GM12878 (cell line): ENCODE results near the gene TARDBP. TPM values are rescaled to one million over a fixed set of nuclear protein-coding genes. Genes with fewer than 3 reads are reported as not detected.

ENCODE experiments used
- ATF3 ChIP-seq: IDR thresholded peaks from 2 replicates; pipeline ENCODE4 v1.6.1; 2011; ENCODE audit warnings: low read depth, mild to moderate bottlenecking, low read length, moderate library complexity, borderline replicate concordance; ENCODE audit errors: extremely low read depth
- CBFB ChIP-seq: IDR thresholded peaks from 2 replicates; pipeline ENCODE4 v1.6.1; 2016; ENCODE audit warnings: antibody characterized with exemption, low read depth
- CHD2 ChIP-seq: IDR thresholded peaks from 2 replicates; pipeline ENCODE4 v1.6.1; 2011; ENCODE audit warnings: low read depth, low read length, improper control_type of control experiment, borderline replicate concordance
- DPF2 ChIP-seq: fragments of 450-650 bp; IDR thresholded peaks from 2 replicates; pipeline ENCODE4 v1.6.1; 2017; ENCODE audit warnings: mild to moderate bottlenecking
- EED ChIP-seq: sonication (generic); IDR thresholded peaks from 2 replicates; pipeline ENCODE4 v1.6.1; 2016; ENCODE audit warnings: antibody characterized with exemption, low read depth
- HDGF ChIP-seq: fragments of 450-650 bp; IDR thresholded peaks from 2 replicates; pipeline ENCODE4 v1.6.1; 2016; ENCODE audit warnings: antibody characterized with exemption
- MLLT1 ChIP-seq: fragments of 450-650 bp; IDR thresholded peaks from 2 replicates; pipeline ENCODE4 v1.6.1; 2016; ENCODE audit warnings: mild to moderate bottlenecking
- NFIC ChIP-seq: IDR thresholded peaks from 2 replicates; pipeline ENCODE4 v1.6.1; 2012; ENCODE audit warnings: low read depth, mild to moderate bottlenecking, inconsistent platforms, low read length, moderate library complexity
- NKRF ChIP-seq: fragments of 450-650 bp; conservative IDR thresholded peaks from 2 replicates; pipeline ENCODE4 v1.6.1; 2017; ENCODE audit warnings: mild to moderate bottlenecking, moderate library complexity
- NR2C1 ChIP-seq: fragments of 450-650 bp; IDR thresholded peaks from 2 replicates; pipeline ENCODE4 v1.6.1; 2017; ENCODE audit warnings: antibody characterized with exemption, mild to moderate bottlenecking, moderate library complexity
- PAX5 ChIP-seq: IDR thresholded peaks from 2 replicates; pipeline ENCODE4 v1.6.1; 2011; ENCODE audit warnings: low read depth, low read length, borderline replicate concordance
- SIX5 ChIP-seq: IDR thresholded peaks from 2 replicates; pipeline ENCODE4 v1.6.1; 2011; ENCODE audit warnings: mild to moderate bottlenecking, low read depth, low read length, moderate library complexity; ENCODE audit not compliant: severe bottlenecking
- TAF1 ChIP-seq: IDR thresholded peaks from 2 replicates; pipeline ENCODE4 v1.6.1; 2011; ENCODE audit warnings: mild to moderate bottlenecking, low read depth, low read length, borderline replicate concordance
- TCF3 ChIP-seq: IDR thresholded peaks from 2 replicates; pipeline ENCODE4 v1.6.1; 2012; ENCODE audit warnings: low read depth, mild to moderate bottlenecking, low read length, borderline replicate concordance; ENCODE audit not compliant: insufficient read depth
- TCF7 ChIP-seq: IDR thresholded peaks from 2 replicates; pipeline ENCODE4 v1.6.1; 2014; ENCODE audit warnings: antibody characterized with exemption, borderline replicate concordance
- ZNF24 ChIP-seq: fragments of 450-650 bp; IDR thresholded peaks from 2 replicates; pipeline ENCODE4 v1.6.1; 2017; ENCODE audit warnings: antibody characterized with exemption, mild to moderate bottlenecking
- polyA plus RNA-seq, 11 experiments: library from polyadenylated mRNA; depleted of rRNA in 4 of 11; unstranded in 6 of 11; stranded (reverse) in 5 of 11; fragments of >200 nt; fragmentation: Nextera tagmentation in 4 of 11; fragmentation: Illumina TruSeq in 1 of 11; extraction: Ambion mirVana in 4 of 11; extraction: Trizol in 1 of 11; gene quantifications; 1 replicate in 1 of 11; 2 replicates in 10 of 11; pipeline versions ENCODE4 v1.2.1 to v1.2.3, GENCODE V29; 2011 to 2016; ENCODE audit warnings: inconsistent platforms in 2 of 11, missing spikeins in 2 of 11, low read depth in 1 of 11
- total RNA-seq, 4 experiments: library from RNA; depleted of rRNA in 3 of 4; stranded (reverse); fragments of >200 nt in 3 of 4; fragmentation: Illumina TruSeq in 1 of 4; extraction: Trizol in 1 of 4; gene quantifications; 2 replicates each; pipeline versions ENCODE4 v1.2.1 to v1.2.3, GENCODE V29; 2013 to 2021
- TF ChIP-seq, protein P1 (sequence below): fragments of 450-650 bp; IDR thresholded peaks from 2 replicates; pipeline ENCODE4 v1.6.1; 2014; ENCODE audit warnings: mild to moderate bottlenecking
- TF ChIP-seq, protein P2 (sequence below): fragments of 450-650 bp; IDR thresholded peaks from 2 replicates; pipeline ENCODE4 v1.6.1; 2017; ENCODE audit warnings: mild to moderate bottlenecking, moderate library complexity
- TF ChIP-seq, protein P3 (sequence below): IDR thresholded peaks from 2 replicates; pipeline ENCODE4 v1.6.1; 2011; ENCODE audit warnings: low read depth, low read length, improper control_type of control experiment, borderline replicate concordance

Gene TARDBP
- total and polyA plus RNA-seq, 10 of the 15 experiments (the other 5 are each of a cell fraction or from before 2014, with no cell fraction given): 55.6 to 318 (median 192) TPM

DNA sequence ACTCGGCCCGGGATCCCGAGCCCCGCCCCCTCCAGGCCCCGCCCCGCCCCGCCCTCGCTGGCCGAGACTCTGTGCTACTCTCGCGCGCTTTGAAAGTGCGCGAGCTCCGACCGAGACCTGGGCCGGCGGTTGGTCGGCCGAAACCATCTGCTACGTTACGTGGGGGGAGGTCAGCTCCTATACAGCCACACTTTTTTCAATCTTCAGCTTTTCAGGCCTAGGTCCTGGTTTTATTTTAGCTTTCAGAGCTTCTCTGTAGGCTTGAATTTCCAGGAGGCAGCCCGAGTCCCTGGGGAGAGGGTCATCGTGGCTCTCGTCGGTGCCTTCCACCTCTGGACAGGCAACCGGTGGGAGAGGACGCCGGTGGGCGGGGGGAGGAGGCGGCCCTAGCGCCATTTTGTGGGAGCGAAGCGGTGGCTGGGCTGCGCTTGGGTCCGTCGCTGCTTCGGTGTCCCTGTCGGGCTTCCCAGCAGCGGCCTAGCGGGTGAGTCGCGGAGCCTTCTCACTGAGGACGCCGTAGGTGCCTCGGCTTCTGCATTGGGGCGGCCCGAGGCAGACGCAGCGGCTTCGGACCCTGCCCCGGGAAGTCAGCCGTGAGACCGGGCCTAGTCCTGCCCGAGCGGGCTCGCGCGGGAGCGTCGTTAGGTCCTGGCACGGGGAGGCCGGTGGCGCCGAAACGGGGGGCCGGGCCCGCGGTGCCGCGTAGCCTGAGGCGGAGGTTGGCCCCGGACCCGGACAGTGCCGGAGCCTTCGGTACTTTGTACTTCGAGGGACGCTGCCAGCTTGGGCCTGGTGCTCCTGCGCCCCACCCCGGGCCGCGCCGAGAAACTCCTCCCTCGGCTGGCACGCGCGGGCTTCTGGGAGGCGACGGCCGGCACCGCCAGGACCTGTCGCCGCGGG is at the start of gene TARDBP (continued):
- TF ChIP-seq, protein P1, sequence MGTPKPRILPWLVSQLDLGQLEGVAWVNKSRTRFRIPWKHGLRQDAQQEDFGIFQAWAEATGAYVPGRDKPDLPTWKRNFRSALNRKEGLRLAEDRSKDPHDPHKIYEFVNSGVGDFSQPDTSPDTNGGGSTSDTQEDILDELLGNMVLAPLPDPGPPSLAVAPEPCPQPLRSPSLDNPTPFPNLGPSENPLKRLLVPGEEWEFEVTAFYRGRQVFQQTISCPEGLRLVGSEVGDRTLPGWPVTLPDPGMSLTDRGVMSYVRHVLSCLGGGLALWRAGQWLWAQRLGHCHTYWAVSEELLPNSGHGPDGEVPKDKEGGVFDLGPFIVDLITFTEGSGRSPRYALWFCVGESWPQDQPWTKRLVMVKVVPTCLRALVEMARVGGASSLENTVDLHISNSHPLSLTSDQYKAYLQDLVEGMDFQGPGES: 0 out of 2 replicates have a peak, but pooled peaks have one; percentile 39
- peak; percentile 68; the same call in 1 of the 2 replicates for TF ChIP-seq NKRF
- TF ChIP-seq NFIC: peak; percentile 39; the same call in 1 of the 2 replicates
- peak; percentile 71 for TF ChIP-seq SIX5
- no peak for TF ChIP-seq TCF7
- peak; percentile 97 for TF ChIP-seq CHD2
- no peak; the same call in 1 of the 2 replicates for TF ChIP-seq PAX5
- TF ChIP-seq NR2C1: peak; percentile 43; the same call in 1 of the 2 replicates
- TF ChIP-seq TAF1: peak; percentile 96
- no peak for TF ChIP-seq ATF3
- no peak for TF ChIP-seq EED
- TF ChIP-seq, protein P2, sequence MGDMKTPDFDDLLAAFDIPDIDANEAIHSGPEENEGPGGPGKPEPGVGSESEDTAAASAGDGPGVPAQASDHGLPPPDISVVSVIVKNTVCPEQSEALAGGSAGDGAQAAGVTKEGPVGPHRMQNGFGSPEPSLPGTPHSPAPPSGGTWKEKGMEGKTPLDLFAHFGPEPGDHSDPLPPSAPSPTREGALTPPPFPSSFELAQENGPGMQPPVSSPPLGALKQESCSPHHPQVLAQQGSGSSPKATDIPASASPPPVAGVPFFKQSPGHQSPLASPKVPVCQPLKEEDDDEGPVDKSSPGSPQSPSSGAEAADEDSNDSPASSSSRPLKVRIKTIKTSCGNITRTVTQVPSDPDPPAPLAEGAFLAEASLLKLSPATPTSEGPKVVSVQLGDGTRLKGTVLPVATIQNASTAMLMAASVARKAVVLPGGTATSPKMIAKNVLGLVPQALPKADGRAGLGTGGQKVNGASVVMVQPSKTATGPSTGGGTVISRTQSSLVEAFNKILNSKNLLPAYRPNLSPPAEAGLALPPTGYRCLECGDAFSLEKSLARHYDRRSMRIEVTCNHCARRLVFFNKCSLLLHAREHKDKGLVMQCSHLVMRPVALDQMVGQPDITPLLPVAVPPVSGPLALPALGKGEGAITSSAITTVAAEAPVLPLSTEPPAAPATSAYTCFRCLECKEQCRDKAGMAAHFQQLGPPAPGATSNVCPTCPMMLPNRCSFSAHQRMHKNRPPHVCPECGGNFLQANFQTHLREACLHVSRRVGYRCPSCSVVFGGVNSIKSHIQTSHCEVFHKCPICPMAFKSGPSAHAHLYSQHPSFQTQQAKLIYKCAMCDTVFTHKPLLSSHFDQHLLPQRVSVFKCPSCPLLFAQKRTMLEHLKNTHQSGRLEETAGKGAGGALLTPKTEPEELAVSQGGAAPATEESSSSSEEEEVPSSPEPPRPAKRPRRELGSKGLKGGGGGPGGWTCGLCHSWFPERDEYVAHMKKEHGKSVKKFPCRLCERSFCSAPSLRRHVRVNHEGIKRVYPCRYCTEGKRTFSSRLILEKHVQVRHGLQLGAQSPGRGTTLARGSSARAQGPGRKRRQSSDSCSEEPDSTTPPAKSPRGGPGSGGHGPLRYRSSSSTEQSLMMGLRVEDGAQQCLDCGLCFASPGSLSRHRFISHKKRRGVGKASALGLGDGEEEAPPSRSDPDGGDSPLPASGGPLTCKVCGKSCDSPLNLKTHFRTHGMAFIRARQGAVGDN: no peak
- peak; percentile 92 for TF ChIP-seq CBFB
- no peak for TF ChIP-seq ZNF24
- TF ChIP-seq HDGF: peak; percentile 29; the same call in 1 of the 2 replicates
- TF ChIP-seq MLLT1: peak; percentile 76
- TF ChIP-seq, protein P3, sequence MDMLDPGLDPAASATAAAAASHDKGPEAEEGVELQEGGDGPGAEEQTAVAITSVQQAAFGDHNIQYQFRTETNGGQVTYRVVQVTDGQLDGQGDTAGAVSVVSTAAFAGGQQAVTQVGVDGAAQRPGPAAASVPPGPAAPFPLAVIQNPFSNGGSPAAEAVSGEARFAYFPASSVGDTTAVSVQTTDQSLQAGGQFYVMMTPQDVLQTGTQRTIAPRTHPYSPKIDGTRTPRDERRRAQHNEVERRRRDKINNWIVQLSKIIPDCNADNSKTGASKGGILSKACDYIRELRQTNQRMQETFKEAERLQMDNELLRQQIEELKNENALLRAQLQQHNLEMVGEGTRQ: no peak
- no peak for TF ChIP-seq TCF3
- peak; percentile 84; the same call in 1 of the 2 replicates for TF ChIP-seq DPF2
